OCI-LY3 (cell line): ENCODE results near the gene SLF2.

Source experiments
- H2AFZ ChIP-seq: fragments of 200-600, 300-600 bp; shearing (Covaris generic); 2 replicates; pipeline ENCODE4 v1.6.0; 2014; ENCODE audit warnings: antibody characterized with exemption, low read depth, low read length
- H3K27ac ChIP-seq: fragments of 200-600, 300-600 bp; sonication (generic); 2 replicates; pipeline ENCODE4 v1.5.1; 2014; ENCODE audit warnings: mild to moderate bottlenecking, low read length, moderate library complexity, mixed read lengths
- H3K27me3 ChIP-seq: fragments of 200-600, 300-600 bp; sonication (generic); 2 replicates; pipeline ENCODE4 v1.6.1; 2014; ENCODE audit warnings: low read depth, low read length, mixed read lengths
- H3K36me3 ChIP-seq: fragments of 200-600, 300-600 bp; sonication (generic); replicated peaks from 2 replicates; pipeline ENCODE3; 2014; ENCODE audit warnings: low read depth, low read length, mixed read lengths
- H3K4me1 ChIP-seq: fragments of 300-600, 200-600 bp; sonication (generic); 2 replicates; pipeline ENCODE4 v1.6.1; 2014; ENCODE audit warnings: low read length, mixed read lengths
- H3K4me2 ChIP-seq: fragments of 200-600, 300-600 bp; sonication (generic); 2 replicates; pipeline ENCODE4 v1.6.1; 2014; ENCODE audit warnings: low read length, mixed read lengths
- H3K4me3 ChIP-seq: fragments of 300-600, 200-600 bp; sonication (generic); 2 replicates; pipeline ENCODE4 v1.5.1; 2014; ENCODE audit warnings: antibody characterized with exemption, mild to moderate bottlenecking, low read length, moderate library complexity
- H3K79me2 ChIP-seq: fragments of 300-600, 200-600 bp; shearing (Covaris generic); 2 replicates; pipeline ENCODE4 v1.6.1; 2014; ENCODE audit warnings: mild to moderate bottlenecking, low read length, mixed read lengths
- H3K9ac ChIP-seq: fragments of 300-600, 200-600 bp; shearing (Covaris generic); 2 replicates; pipeline ENCODE4 v1.6.0; 2014; ENCODE audit warnings: mild to moderate bottlenecking, low read length, moderate library complexity
- H3K9me3 ChIP-seq: fragments of 200-600, 300-600 bp; shearing (Covaris generic); 2 replicates; pipeline ENCODE4 v1.6.1; 2014; ENCODE audit warnings: low read length, mixed read lengths; ENCODE audit not compliant: insufficient read depth
- H4K20me1 ChIP-seq: fragments of 200-600, 300-600 bp; sonication (generic); 2 replicates; pipeline ENCODE4 v1.6.1; 2016; ENCODE audit warnings: low read length, mixed read lengths; ENCODE audit not compliant: insufficient read depth
- CTCF ChIP-seq: fragments of 200-600, 300-600 bp; sonication (generic); IDR thresholded peaks from 2 replicates; pipeline ENCODE4 v1.5.1; 2014; ENCODE audit warnings: antibody characterized with exemption, low read length, low read depth
- EZH2phosphoT487 ChIP-seq: fragments of 200-600 bp; shearing (Covaris generic); IDR thresholded peaks from 2 replicates; pipeline ENCODE4 v1.6.1; 2018; ENCODE audit warnings: antibody characterized with exemption, mixed run types, low read depth

The SLF2 gene

GRCh38 chr10:101014230-101014884 is 101.6 kb downstream of the SLF2 start:
- Histone ChIP-seq H3K27ac (no peak overlapping the region), H3K4me2 (0 out of 2 replicates have a peak overlapping the region, but pooled peaks have one; percentile 26), H4K20me1 (no peaks in the 10 kb centered on the region), H3K79me2 (no peaks in the 10 kb centered on the region), H3K27me3 (peaks cover 19% of the 10 kb centered on the region), H3K4me1 (peaks cover 19% of the 10 kb centered on the region), H3K36me3 (no peaks in the 10 kb centered on the region), H2AFZ (no peak overlapping the region), H3K4me3 (no peak overlapping the region), H3K9me3 (no peaks in the 10 kb centered on the region), H3K9ac (no peak overlapping the region)
- TF ChIP-seq CTCF (peak; percentile 68), EZH2phosphoT487 (no peak)
